ENCODE measurements around the gene BHLHE41. TPM values are rescaled to one million over a fixed set of nuclear protein-coding genes. Genes with fewer than 3 reads are reported as not detected.

The BHLHE41 gene
- total RNA-seq, 1 donor from 2014 or later: 33.4 TPM

- intact Hi-C loops (cut with micrococcal nuclease): loop anchor here (10.0 kb wide), 1 partner anchor 67 kb away; the partner anchor contains the start of gene SSPN
- DNase-seq: no peak
- H3K9me3 ChIP-seq (replicated peaks): no peaks in the 10 kb centered on the region
- TF ChIP-seq CTCF (IDR thresholded peaks at IDR 0.05; ENCODE audit: borderline replicate concordance): no peak
- no peak overlapping the region for H3K4me3 ChIP-seq
- peak overlapping the region; percentile 94 for H3K27ac ChIP-seq (replicated peaks)
- H3K4me1 ChIP-seq: peaks cover 42% of the 10 kb centered on the region
- no peaks in the 10 kb centered on the region for H3K27me3 ChIP-seq (ENCODE audit: low read depth)
- no peaks in the 10 kb centered on the region for H3K36me3 ChIP-seq
Measured at GRCh38 chr12:26127404-26127803, 2.6 kb upstream of the BHLHE41 start.

DNA sequence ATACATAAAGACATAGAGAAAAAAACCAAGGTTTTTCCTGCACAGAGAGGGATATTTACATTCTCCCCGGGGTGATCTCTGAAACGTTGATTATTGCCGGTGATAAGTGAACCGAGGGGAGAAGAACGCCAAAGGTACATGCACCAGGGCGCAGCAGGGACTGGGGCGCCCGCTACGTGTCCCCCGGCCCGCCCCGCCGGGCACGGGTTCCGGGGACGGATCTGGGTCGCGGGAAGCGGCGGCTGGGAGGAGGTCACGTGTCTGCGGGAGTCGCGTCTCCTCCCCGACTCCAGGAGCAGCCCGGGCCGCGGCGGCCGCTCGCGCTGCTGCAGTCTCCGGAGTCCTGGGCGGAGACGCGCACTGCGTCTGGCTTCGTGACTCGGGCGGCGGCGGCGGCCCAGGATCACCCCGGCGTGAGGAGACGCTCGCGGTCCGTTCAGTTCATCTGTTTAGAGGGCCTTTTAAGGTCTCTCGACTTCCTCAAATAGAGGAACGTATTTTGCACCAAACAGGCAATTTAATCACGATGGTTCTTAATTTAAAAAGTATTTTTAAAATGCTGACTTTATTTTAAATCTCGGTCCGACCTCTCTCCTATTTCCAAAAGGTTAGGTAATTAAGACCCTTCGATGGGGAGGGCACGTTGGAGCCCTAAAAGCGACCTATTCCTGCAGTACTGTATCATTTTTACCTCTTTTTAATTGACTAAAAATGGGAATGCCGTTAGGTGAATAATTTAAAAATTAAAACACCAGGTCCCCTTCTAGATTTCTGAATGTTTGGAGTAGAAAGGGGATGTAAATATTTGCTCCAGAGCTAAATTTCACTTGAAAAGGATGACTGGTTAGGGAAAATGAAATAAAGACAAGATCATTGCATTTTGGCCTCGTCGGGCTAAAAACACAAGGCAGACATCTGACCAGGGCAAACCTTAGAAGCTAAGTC lies 1.8 kb upstream of the BHLHE41 start:
- intact Hi-C loops (cut with micrococcal nuclease): loop anchor here (10.0 kb wide), 1 partner anchor 68 kb away; the partner anchor contains the start of gene SSPN
- TF ChIP-seq CTCF (IDR thresholded peaks at IDR 0.05; ENCODE audit: borderline replicate concordance): peak; percentile 14

DNA sequence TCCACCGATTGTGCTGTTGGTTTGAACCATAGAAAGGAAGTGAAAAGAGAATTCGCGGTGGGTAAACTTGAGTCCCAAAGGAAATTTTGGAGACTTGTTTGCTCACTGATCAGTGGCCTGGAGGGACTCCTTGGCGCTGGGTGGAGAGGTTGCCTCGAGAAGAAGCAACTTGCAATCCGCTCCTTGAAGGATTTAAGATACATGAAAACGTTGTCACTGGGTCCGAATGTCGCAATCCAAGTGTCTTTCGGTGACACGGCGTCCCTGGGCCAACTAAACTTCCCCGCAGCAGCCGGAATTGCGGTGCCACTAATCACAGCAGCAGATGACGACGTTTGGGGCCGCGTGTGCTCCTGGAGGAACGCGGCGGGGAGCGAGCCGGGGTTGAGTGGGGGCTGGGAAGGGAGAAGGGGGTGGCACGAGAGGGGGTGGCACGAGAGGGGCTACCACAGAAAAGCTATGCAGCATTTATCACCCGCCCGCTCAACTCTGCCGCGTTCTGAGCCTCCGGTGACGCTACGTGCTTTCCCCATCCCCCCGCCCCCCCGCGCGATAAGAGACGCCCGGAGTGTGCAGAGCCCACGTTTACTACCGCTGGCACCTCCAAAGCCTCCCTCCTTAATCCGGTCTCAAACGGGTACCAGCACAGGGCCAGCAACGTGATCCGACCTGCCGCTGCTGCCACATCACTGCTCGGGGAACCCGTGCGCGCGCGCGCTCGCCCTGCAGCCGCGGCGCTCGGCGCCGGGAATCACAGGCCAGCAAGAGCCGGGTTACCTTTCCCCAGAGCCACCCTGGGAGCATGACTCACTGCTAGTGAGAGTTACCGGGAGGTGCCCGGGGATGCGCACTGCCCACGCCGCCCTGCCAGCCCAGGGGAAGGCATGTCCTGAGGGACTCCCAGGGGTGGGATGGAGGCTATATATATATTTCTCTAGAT lies 833 bp upstream of the BHLHE41 start:
- Histone ChIP-seq H3K4me1 (peaks cover 55% of the 10 kb centered on the region), H3K36me3 (no peaks in the 10 kb centered on the region), H3K4me3 (peak overlapping the region; percentile 70), H3K27ac (replicated peaks) (peak overlapping the region; percentile 94), H3K27me3 (ENCODE audit: low read depth) (no peaks in the 10 kb centered on the region), H3K9me3 (replicated peaks) (no peaks in the 10 kb centered on the region)
- intact Hi-C loops (cut with micrococcal nuclease): loop anchor here (10.0 kb wide), 1 partner anchor 69 kb away; the partner anchor contains the start of gene SSPN
- no peak for TF ChIP-seq CTCF (IDR thresholded peaks at IDR 0.05; ENCODE audit: borderline replicate concordance)
- DNase-seq: peak; percentile 76

More for the DNA sequence above, 1.8 kb upstream of the BHLHE41 start:
- no peaks in the 10 kb centered on the region for H3K36me3 ChIP-seq
- no peaks in the 10 kb centered on the region for H3K27me3 ChIP-seq (ENCODE audit: low read depth)
- peak overlapping the region; percentile 94 for H3K27ac ChIP-seq (replicated peaks)
- peaks cover 46% of the 10 kb centered on the region for H3K4me1 ChIP-seq
- DNase-seq: peak; percentile 89
- peak overlapping the region; percentile 70 for H3K4me3 ChIP-seq
- H3K9me3 ChIP-seq (replicated peaks): no peaks in the 10 kb centered on the region

DNA sequence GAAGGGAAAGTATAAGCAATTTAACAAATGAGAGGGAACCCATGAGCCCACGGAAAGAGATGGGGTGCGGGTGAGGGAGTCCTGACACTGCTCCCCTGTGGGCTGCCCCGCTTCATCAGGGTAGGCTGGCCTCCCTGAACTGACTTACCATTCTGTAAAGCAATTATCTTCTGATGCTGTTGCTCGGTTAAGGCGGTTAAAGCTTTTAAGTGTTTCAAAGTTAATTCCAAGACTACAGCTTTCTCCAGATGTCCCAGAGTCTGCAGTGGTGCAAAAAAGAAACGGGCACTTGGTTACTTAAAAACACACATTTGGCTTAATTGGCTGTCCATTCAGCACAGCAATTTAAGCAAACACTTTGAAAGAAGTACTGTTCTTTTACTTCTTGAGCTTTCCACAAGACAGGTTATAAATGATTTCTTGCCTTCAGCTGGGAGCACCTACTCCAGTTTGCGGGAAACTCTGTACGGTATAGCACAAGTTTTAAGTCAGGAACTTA lies 1.3 kb downstream of the BHLHE41 start:
- peak overlapping the region; percentile 94 for H3K27ac ChIP-seq (replicated peaks)
- H3K9me3 ChIP-seq (replicated peaks): no peaks in the 10 kb centered on the region
- no peaks in the 10 kb centered on the region for H3K27me3 ChIP-seq (ENCODE audit: low read depth)
- no peak for DNase-seq
- no peak for TF ChIP-seq CTCF (IDR thresholded peaks at IDR 0.05; ENCODE audit: borderline replicate concordance)
- peak overlapping the region; percentile 70 for H3K4me3 ChIP-seq
- intact Hi-C loops (cut with micrococcal nuclease): loop anchor here (10.0 kb wide), 1 partner anchor 71 kb away; the partner anchor contains the start of gene SSPN
- H3K4me1 ChIP-seq: peaks cover 71% of the 10 kb centered on the region
- no peaks in the 10 kb centered on the region for H3K36me3 ChIP-seq

All from left ventricle myocardium inferior (tissue), 1 donor.